Measurements from ENCODE around the gene ENPP6.

GRCh38 chr4:184196730-184197385, 20.8 kb downstream of the ENPP6 start:
- no peak for TF ChIP-seq CTCF (conservative IDR thresholded peaks at IDR 0.05; ENCODE audit: low read depth, low read length)
- no peak for TF ChIP-seq EZH2 (IDR thresholded peaks at IDR 0.05; ENCODE audit: low read length, unreplicated experiment)

Data from PC-3 (cell line).